GM19023 (cell line): ENCODE data around the gene KLHL29.

Experiments used
- ATAC-seq: cut with Tn5 transposase; IDR thresholded peaks from one replicate; pipeline ENCODE4 v1.9.1; 2021; ENCODE audit warnings: mild to moderate bottlenecking, moderate library complexity; ENCODE audit not compliant: unreplicated experiment

The KLHL29 gene

DNA sequence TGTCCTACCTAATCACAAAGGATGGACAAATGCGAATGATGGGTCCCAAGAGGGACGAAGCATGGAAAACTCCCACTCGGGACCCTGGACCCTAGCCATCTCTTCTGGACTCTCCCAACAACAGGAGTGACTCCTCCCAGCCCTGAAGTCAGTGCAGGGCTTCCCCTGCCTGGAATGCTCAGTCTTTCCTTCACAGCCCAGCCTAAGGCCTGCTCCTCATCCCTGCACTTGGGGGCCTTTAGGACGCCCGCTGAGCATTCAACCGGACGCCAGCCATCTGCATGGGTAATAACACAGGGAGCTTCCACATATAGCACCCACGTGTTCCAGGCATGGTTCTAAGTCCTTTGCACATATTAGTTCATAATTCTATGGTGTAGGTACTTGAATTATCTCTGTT is 237.5 kb downstream of the KLHL29 start:
- no peak for ATAC-seq

GRCh38 chr2:23622966-23623675 is 238.1 kb downstream of the KLHL29 start:
- no peak for ATAC-seq

GRCh38 chr2:23624378-23624777 is 239.4 kb downstream of the KLHL29 start:
- ATAC-seq, result no peak

DNA sequence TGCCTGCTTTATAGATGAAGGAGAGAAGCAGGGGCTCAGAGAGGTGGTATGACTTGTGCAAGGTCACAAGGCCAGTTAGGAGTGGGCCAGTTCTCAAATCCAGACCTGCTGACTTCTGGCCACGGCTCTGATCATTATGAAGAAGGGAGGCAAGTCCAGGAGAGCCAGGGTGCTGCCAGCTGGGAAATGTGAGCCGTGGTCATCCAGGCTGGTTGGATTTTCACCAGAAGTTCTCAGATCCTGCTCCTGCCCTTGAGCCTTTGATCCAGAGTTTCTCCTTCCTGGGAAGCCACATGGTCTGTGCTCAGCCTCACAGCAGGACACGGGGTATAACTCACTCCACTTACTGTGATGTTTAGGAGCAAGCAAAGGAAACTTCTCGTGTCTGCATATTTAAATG is 239.9 kb downstream of the KLHL29 start:
- ATAC-seq, result no peak

DNA sequence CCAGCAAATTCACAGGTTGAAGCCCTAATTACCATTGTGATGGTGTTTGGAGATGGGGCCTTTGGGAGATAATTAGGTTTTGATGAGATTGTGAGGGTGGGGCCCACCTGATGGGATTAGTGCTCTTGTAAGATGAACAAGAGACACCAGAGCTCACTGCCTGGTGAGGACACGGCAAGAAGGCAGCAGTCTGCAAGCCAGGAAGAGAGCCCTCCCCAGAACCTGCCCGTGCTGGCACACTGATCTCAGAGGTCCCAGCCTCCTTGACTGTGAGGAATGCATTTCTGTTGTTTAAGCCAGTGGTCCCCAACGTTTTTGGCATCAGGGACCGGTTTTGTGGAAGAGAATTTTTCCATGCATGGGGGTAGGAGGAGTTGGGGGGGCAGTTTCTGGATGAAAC is 240.7 kb downstream of the KLHL29 start:
- ATAC-seq, result no peak

DNA sequence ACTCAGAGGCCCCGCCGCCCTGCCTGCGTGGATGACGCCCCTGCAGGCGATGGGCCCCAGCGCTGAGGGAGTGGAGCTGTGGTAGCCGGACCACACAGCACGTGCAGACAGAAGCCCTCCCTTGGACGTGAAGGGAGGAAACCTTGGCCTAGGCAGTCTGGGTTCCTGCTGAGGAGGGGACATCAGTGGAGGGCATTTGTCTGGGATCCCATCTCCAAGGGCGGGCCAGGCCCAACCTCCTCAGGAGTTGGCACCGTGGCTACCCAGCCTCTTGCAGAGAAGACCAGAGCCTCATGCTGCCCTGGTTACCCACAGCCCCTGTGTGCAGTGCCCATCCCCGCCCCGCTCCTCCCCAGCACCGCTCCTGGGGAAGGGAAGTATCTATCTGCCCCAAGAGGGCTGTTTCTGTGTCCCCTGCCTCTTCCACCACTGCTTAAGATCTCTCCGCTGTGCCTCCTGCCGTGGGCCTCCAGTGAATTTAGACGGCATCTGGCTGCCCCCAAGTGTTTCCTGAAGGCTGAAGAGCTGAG is 241.8 kb downstream of the KLHL29 start:
- no peak for ATAC-seq

DNA sequence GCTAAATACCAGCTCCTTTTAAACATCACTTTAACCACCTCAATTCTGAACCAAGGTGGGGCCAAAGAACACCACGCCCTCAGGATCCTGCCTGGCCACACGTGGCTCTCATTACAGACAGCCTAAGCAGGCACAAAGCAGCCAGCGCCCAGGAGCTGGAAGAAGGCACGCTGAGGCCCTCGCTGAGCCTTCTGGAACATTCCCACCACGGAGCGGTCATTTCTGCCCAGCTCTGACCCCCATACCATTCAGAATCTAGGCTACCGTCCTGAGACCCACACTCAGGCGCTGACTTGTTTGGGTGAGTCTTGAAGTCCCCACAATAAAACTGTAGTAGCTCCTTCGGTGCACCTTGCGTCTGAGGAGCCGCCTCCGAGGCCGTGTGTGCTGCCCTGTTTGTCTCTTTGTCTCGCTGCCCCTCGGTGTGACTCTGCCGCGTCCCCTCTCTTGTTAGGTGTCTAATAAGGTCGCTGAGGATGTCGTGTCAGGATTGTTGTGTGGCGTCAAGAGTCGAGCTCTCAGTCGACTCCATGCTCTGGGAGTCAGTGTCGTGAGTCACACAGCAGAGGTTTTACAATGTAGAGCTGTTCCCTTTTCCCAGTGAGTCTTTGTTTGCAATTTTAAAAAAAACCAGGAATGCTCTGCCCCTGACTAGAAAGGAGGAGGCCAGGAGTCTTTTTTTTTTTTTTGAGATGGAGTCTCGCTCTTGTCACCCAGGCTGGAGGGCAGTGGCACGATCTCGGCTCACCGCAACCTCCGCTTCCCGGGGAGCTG is 242.4 kb downstream of the KLHL29 start:
- ATAC-seq, result no peak

GRCh38 chr2:23628926-23629771 is 244.2 kb downstream of the KLHL29 start:
- ATAC-seq, result no peak

GRCh38 chr2:23629772-23630480 is 244.9 kb downstream of the KLHL29 start:
- ATAC-seq, result no peak

- ATAC-seq, result no peak
Observed at GRCh38 chr2:23630961-23631360, 246.0 kb downstream of the KLHL29 start.

DNA sequence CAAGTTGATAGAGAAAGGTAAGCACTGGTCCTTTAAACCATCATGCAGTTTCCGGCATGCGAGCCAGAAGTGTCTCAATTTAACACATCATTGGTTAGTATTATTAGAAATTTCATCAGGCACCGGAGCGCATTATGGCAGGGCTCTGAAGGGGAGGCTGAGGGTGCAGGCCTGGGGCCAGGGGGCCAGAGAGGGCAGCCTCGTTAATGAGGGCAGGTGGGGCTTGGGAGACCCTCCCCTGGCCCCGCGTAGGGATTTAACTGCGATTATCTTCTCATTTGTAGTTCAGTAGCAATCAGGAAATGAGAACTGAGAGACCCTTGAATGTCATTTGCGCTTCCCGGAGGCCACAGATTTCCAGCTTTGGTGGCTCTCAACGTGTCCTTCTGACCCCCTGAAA is 246.4 kb downstream of the KLHL29 start:
- no peak for ATAC-seq

- no peak for ATAC-seq
Observed at GRCh38 chr2:23632386-23632785, 247.4 kb downstream of the KLHL29 start.

DNA sequence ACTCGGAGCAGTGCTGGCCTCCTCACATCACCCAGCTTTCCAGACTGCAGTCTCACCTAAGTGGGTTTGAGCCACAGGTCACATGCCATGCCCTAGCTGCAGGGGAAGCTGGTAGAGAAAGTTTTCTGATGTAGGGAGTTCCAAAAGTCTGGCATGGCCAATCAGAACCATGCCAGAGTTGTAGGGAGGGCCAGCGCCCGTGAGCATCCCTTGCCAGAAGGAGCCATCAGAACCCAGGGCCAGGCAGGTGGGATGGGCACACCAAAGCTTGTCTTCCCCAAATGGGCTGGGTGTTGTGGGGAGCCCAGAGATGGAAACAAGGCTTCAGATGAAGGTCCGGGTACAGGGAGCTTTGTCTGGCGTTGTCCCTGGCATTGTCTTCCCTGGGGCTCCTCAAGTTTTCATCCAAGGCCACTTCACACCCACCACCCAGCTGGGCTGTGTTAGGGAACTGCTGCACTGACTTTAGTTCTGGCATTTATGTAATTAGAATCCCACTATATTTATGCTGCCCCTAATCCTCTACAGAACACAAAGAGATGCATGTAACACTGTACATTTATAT is 247.9 kb downstream of the KLHL29 start:
- ATAC-seq, result no peak

- ATAC-seq, result no peak
Observed at GRCh38 chr2:23633966-23634365, 249.0 kb downstream of the KLHL29 start.

DNA sequence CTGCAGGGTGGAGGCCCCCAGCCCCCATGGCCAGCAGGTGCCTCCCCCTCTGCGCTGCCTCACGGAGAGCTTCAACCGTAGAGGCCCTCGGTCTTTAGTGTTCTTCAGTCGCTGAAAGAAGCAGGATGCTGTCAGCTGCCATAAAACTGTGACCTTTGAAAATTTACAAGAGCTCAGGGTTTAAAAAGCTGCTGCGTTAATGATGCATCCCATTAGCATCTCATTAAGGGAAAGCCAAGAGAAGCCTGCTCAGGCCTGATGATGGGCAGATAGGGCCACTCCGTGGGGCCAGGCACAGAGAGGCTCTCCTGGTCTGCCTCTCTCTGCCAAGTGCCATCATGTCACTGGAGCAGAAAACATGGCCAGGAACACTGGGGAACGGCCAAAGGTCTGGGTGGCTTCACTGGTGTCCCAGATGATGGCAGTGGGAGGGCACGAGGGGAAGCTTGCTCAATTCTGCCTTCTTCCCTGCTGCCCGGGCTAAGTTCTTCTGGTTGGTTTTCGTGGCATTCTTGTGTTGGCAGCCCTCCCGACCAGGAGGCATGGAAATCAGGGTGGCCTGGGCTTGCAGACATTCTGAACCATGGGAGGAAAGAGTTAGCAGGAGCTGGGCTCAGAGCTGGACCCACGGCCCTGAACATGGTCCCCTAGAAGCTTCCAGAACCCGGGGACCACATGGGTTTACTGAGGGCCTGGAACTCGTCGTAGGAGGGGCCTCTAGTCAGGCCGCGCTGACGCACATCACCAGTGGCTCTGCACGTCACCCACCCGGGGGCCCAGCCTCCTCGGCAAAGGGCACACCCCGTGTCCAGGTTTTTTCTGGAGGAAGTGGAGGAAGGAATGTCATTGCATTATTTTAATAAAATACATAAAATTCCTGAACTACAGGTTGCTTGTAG is 250.7 kb downstream of the KLHL29 start:
- no peak for ATAC-seq

DNA sequence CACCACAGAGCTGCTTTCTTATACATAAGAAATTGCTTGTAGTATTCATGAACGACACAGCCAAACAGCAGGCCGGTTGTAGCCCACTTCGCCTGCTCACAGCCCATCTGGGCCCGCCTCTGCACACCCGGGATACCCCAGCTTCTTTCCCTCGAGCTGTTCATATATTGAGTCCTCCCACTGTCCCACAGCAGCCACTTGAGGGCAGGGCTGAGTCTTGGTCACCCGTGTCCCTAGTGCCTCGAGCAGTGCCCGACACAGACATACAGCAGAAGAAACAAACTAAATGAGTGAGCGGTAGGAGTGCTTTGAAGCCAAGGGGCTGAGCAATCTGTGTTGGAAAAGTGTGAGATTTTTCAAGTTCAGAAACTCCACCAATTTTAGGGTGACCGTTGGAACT is 251.4 kb downstream of the KLHL29 start:
- no peak for ATAC-seq

GRCh38 chr2:23637011-23637778 is 252.2 kb downstream of the KLHL29 start:
- no peak for ATAC-seq

DNA sequence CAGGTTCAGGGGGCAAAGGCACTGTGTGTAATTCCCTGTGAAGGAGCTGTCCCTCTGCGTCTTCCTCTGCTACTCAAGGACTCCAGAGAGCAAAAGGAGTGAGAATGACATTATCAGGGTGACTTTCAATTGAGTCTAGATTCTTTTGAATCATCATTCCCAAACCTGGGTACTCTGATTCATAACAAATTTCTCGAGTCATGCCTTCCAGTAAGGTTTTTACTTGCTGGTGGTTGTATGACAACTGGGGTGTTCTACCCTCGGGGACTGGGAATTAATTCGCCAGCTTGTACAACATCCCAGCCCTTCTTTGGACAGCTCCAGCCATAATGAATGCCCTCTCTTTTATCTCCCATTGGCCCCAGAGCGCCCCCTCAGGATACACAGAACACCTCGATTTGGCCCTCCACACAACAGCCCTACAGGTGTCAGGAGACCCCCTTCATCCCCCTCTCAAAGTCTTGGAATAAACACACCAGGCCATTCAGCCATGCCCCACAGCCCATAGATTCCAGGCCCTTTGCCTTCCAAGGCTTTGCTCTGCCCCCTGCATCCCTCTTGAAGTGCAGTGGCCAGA is 254.5 kb downstream of the KLHL29 start:
- no peak for ATAC-seq
